IMR-90 (cell line): ENCODE data around the gene ETV6. TPM values are rescaled to one million over a fixed set of nuclear protein-coding genes. Genes with fewer than 3 reads are reported as not detected.

Experiments used
- ATAC-seq: fragments of 200-7000 bp; cut with Tn5 transposase; 2 replicates; pipeline ENCODE4 v1.9.1; 2020; ENCODE audit warnings: low read depth, mild to moderate bottlenecking, moderate library complexity
- BruUV-seq: library from RNA; stranded (reverse); fragments of 400-500 nt; replicated peaks from 2 replicates; lab custom pipeline; 2021; lab: Mats Ljungman, UMichigan
- CTCF ChIA-PET: fragments of 300-600 bp; formaldehyde crosslinking; extraction: SDS; loops from one replicate; lab custom pipeline; 2021; ENCODE audit warnings: antibody characterized with exemption; lab: Yijun Ruan, JAX
- POLR2A ChIA-PET: fragments of 300-600 bp; sonication (Branson Sonifier 250); formaldehyde crosslinking; loops from one replicate; lab custom pipeline; 2022; ENCODE audit warnings: antibody characterized with exemption; ENCODE audit not compliant: unreplicated experiment; lab: Charles Lee
- DNase-seq: peaks from one replicate; pipeline ENCODE4 v3.0.0; 2013
- H2AFZ ChIP-seq: replicated peaks from 2 replicates; pipeline ENCODE3; 2013; ENCODE audit warnings: low read length, mild to moderate bottlenecking; ENCODE audit not compliant: poor library complexity
- H2AK5ac ChIP-seq: 2 replicates; pipeline ENCODE4 v1.6.1; 2013; ENCODE audit warnings: low read depth, low read length, inconsistent platforms
- H2AK9ac ChIP-seq: replicated peaks from 2 replicates; pipeline ENCODE3; 2013; ENCODE audit warnings: mild to moderate bottlenecking, low read depth, low read length, moderate library complexity; ENCODE audit not compliant: poor library complexity
- H2BK120ac ChIP-seq: 2 replicates; pipeline ENCODE4 v1.6.1; 2013; ENCODE audit warnings: low read depth, low read length, inconsistent platforms
- H2BK15ac ChIP-seq: 3 replicates; pipeline ENCODE4 v1.6.1; 2013; ENCODE audit warnings: low read depth, low read length, inconsistent platforms
- H2BK20ac ChIP-seq: 2 replicates; pipeline ENCODE4 v1.6.1; 2013; ENCODE audit warnings: low read depth, mild to moderate bottlenecking, inconsistent platforms, low read length, moderate library complexity
- H2BK5ac ChIP-seq: 2 replicates; pipeline ENCODE4 v1.6.1; 2013; ENCODE audit warnings: mild to moderate bottlenecking, low read depth, low read length, inconsistent platforms; ENCODE audit not compliant: poor library complexity, severe bottlenecking
- H3K14ac ChIP-seq: replicated peaks from 2 replicates; pipeline ENCODE4 v1.6.1; 2013; ENCODE audit warnings: low read depth, low read length, inconsistent platforms
- H3K18ac ChIP-seq: 2 replicates; pipeline ENCODE4 v1.6.1; 2013; ENCODE audit warnings: low read depth, low read length, control low read depth
- H3K23ac ChIP-seq: 2 replicates; pipeline ENCODE4 v1.6.1; 2013; ENCODE audit warnings: low read depth, low read length, inconsistent platforms
- H3K27ac ChIP-seq: 2 replicates; pipeline ENCODE4 v1.5.1; 2013; ENCODE audit warnings: mild to moderate bottlenecking, control low read depth, low read length; ENCODE audit not compliant: insufficient read depth
- H3K27me3 ChIP-seq: 2 replicates; pipeline ENCODE4 v1.6.1; 2013; ENCODE audit warnings: low read length; ENCODE audit not compliant: control insufficient read depth, insufficient read depth
- H3K36me3 ChIP-seq: 2 replicates; pipeline ENCODE4 v1.6.1; 2013; ENCODE audit warnings: low read length, mixed read lengths; ENCODE audit not compliant: control insufficient read depth, insufficient read depth
- H3K4ac ChIP-seq: 2 replicates; pipeline ENCODE4 v1.6.1; 2013; ENCODE audit warnings: low read depth, low read length, inconsistent platforms
- H3K4me1 ChIP-seq: 2 replicates; pipeline ENCODE4 v1.6.1; 2013; ENCODE audit warnings: low read length, mixed read lengths; ENCODE audit not compliant: control insufficient read depth, insufficient read depth
- H3K4me2 ChIP-seq: 2 replicates; pipeline ENCODE4 v1.6.1; 2013; ENCODE audit warnings: low read depth, mild to moderate bottlenecking, control low read depth, low read length, moderate library complexity
- H3K4me3 ChIP-seq: 2 replicates; pipeline ENCODE4 v1.5.1; 2013; ENCODE audit warnings: low read depth, mild to moderate bottlenecking, control low read depth, low read length, moderate library complexity; ENCODE audit not compliant: insufficient read depth
- H3K56ac ChIP-seq: 2 replicates; pipeline ENCODE4 v1.6.1; 2013; ENCODE audit warnings: low read length, inconsistent platforms; ENCODE audit not compliant: insufficient read depth; ENCODE audit errors: extremely low read depth
- H3K79me1 ChIP-seq, 2 experiments: 2 replicates each; pipeline ENCODE4 v1.6.1; 2013; ENCODE audit warnings: low read length in 2 of 2, inconsistent platforms in 1 of 2, low read depth in 1 of 2
- H3K9ac ChIP-seq: 2 replicates; pipeline ENCODE4 v1.6.1; 2013; ENCODE audit warnings: low read depth, low read length, control low read depth
- H3K9me1 ChIP-seq: 2 replicates; pipeline ENCODE4 v1.6.1; 2013; ENCODE audit warnings: low read length, inconsistent platforms; ENCODE audit not compliant: insufficient read depth
- H3K9me3 ChIP-seq: 2 replicates; pipeline ENCODE4 v1.6.1; 2013; ENCODE audit warnings: low read length; ENCODE audit not compliant: control insufficient read depth, insufficient read depth
- H4K20me1 ChIP-seq: 2 replicates; pipeline ENCODE4 v1.6.1; 2013; ENCODE audit warnings: low read length, inconsistent platforms; ENCODE audit not compliant: insufficient read depth
- H4K5ac ChIP-seq: 2 replicates; pipeline ENCODE4 v1.6.1; 2013; ENCODE audit warnings: mild to moderate bottlenecking, low read depth, low read length, control low read depth
- H4K8ac ChIP-seq, 2 experiments: 2 replicates each; pipeline ENCODE4 v1.6.1; 2013; ENCODE audit warnings: low read depth in 2 of 2, low read length in 2 of 2, control low read depth in 1 of 2, inconsistent platforms in 1 of 2
- H4K91ac ChIP-seq: 2 replicates; pipeline ENCODE4 v1.6.1; 2013; ENCODE audit warnings: low read depth, low read length, inconsistent platforms; ENCODE audit not compliant: insufficient read depth
- BHLHE40 ChIP-seq: fragments of 150-350 bp; IDR thresholded peaks from 2 replicates; pipeline ENCODE4 v1.6.1; 2016; ENCODE audit warnings: mild to moderate bottlenecking, low read depth, low read length
- CHD1 ChIP-seq: IDR thresholded peaks from 2 replicates; pipeline ENCODE4 v1.6.1; 2012; ENCODE audit warnings: low read depth, low read length, improper control_type of control experiment
- MAFK ChIP-seq: IDR thresholded peaks from 2 replicates; pipeline ENCODE4 v1.6.1; 2012; ENCODE audit warnings: low read depth, low read length, improper control_type of control experiment
- MAZ ChIP-seq: IDR thresholded peaks from 2 replicates; pipeline ENCODE4 v1.6.1; 2012; ENCODE audit warnings: low read depth, mild to moderate bottlenecking, low read length, improper control_type of control experiment, moderate library complexity, borderline replicate concordance
- NFE2L2 ChIP-seq: fragments of 150-350 bp; IDR thresholded peaks from 2 replicates; pipeline ENCODE4 v1.6.1; 2016; ENCODE audit warnings: low read depth, mild to moderate bottlenecking, low read length
- POLR2A ChIP-seq: IDR thresholded peaks from 2 replicates; pipeline ENCODE4 v1.6.1; 2012; ENCODE audit warnings: mild to moderate bottlenecking, low read depth, low read length
- RAD21 ChIP-seq: IDR thresholded peaks from 2 replicates; pipeline ENCODE4 v1.6.1; 2012; ENCODE audit warnings: low read length, improper control_type of control experiment
- WGBS, 2 experiments: methylation state at CpG; one replicate each; pipeline versions ENCODE4 v1.1.5 to v1.1.7; 2013; ENCODE audit warnings: missing lambda C conversion rate in 2 of 2; ENCODE audit not compliant: insufficient read length in 1 of 2; ENCODE audit errors: extremely low coverage in 2 of 2; 5-methylcytosine and 5-hydroxymethylcytosine counted together
- dilution Hi-C: fragments of 300-500 bp; cut with HindIII; formaldehyde crosslinking; loops from one replicate; pipeline ENCODE4 v1.14.3; 2018; ENCODE audit warnings: low sequenced_read_pairs; ENCODE audit not compliant: unreplicated experiment
- in situ Hi-C: fragments of 300-500 bp; cut with MboI; formaldehyde crosslinking; loops from 3 replicates; pipeline ENCODE4 v1.14.3; 2019; ENCODE audit warnings: low sequenced_read_pairs, inconsistent platforms, mixed read lengths
- intact Hi-C: fragments of 100-400 bp; cut with micrococcal nuclease; formaldehyde crosslinking; loops from 2 replicates; pipeline ENCODE4 v1.10.0; 2022
- polyA plus RNA-seq, 3 experiments: library from polyadenylated mRNA; depleted of rRNA; stranded (reverse); fragments of >200 nt; gene quantifications; 2 replicates each; pipeline ENCODE4 v1.2.3, GENCODE V29; 2012; ENCODE audit warnings: low replicate concordance in 1 of 3
- total RNA-seq: library from RNA; depleted of rRNA; stranded (reverse); fragments of >200 nt; gene quantifications from 2 replicates; pipeline ENCODE4 v1.2.3, GENCODE V29; 2012
- TF ChIP-seq, protein P1 (sequence below): fragments of 150-350 bp; IDR thresholded peaks from 2 replicates; pipeline ENCODE4 v1.6.1; 2017; ENCODE audit warnings: mild to moderate bottlenecking, antibody characterized with exemption, low read length, low read depth

ETV6 gene
- total and polyA plus RNA-seq, 2 of the 4 experiments (the other 2 are of a cell fraction) = 8.4 to 9.9 TPM

- Histone ChIP-seq H3K9ac (no peak overlapping the region), H3K4me3 (no peak overlapping the region), H3K14ac (no peak overlapping the region), H4K91ac (no peak overlapping the region), H2AK9ac (no peak overlapping the region), H2BK20ac (no peak overlapping the region), H3K18ac (no peak overlapping the region), H3K56ac (no peak overlapping the region), H4K20me1 (no peaks in the 10 kb centered on the region), H4K5ac (no peak overlapping the region), H3K23ac (no peak overlapping the region), H2BK15ac (no peak overlapping the region), H3K27me3 (no peaks in the 10 kb centered on the region), H3K9me1 (peaks cover 2% of the 10 kb centered on the region), H3K4me1 (peaks cover 8% of the 10 kb centered on the region), H3K4me2 (no peak overlapping the region), H3K27ac (no peak overlapping the region), H2BK120ac (no peak overlapping the region; the same call in 1 of the 2 replicates), H3K36me3 (peaks cover 9% of the 10 kb centered on the region; the same call in 1 of the 2 replicates), H3K79me1 (peaks cover 30 to 74% of the 10 kb centered on the region in 2 experiments), H2AK5ac (no peak overlapping the region), H4K8ac (peak overlapping the region in 1 of 2 experiments; percentile 22; a peak in 1 of 4 replicates), H3K4ac (no peak overlapping the region; the same call in 1 of the 2 replicates), H2AFZ (no peak overlapping the region), H3K9me3 (no peaks in the 10 kb centered on the region), H2BK5ac (no peak overlapping the region)
- CTCF ChIA-PET = no interaction called here
- in situ Hi-C loops (no loop called here), intact Hi-C loops (no loop called here), dilution Hi-C loops (no loop called here)
- no peak for TF ChIP-seq POLR2A
- TF ChIP-seq, protein P1, sequence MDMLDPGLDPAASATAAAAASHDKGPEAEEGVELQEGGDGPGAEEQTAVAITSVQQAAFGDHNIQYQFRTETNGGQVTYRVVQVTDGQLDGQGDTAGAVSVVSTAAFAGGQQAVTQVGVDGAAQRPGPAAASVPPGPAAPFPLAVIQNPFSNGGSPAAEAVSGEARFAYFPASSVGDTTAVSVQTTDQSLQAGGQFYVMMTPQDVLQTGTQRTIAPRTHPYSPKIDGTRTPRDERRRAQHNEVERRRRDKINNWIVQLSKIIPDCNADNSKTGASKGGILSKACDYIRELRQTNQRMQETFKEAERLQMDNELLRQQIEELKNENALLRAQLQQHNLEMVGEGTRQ = no peak
- TF ChIP-seq CHD1 = no peak
- TF ChIP-seq NFE2L2 = no peak
- no peak for TF ChIP-seq MAZ
- TF ChIP-seq MAFK = no peak
- TF ChIP-seq RAD21 = no peak
- TF ChIP-seq BHLHE40 = no peak
- no TSS peak for BruUV-seq
- WGBS, 2 experiments = 83% methylated on average over 1 of the region's 3 CpGs; no CpG with 5 or more reads in 1 of the 2 experiments
- no peak for ATAC-seq
- DNase-seq = peak; percentile 37
- POLR2A ChIA-PET = no interaction called here
Measured at GRCh38 chr12:11771356-11771755, 121.9 kb downstream of the ETV6 start.
